NCI-H2196 (cell line): ENCODE measurements around the gene GLUD1.
"Not testable (repeated sequence)": the region's sequence is repeated elsewhere in the genome, so short reads cannot be mapped to it uniquely, and the experiment has no call there.

Experiments
- DNase-seq: peaks from one replicate; lab custom pipeline; 2025; ENCODE audit not compliant: unreplicated experiment; lab: John Stamatoyannopoulos, UW

Gene GLUD1

GRCh38 chr10:87094373-87095235, at the start of gene GLUD1, which contains the start of gene SHLD2:
GLUD1 (minus strand) TSS chr10:87094843; CDS start chr10:87094769, 74 bp downstream.
SHLD2 (plus strand) TSS chr10:87095206; CDS start chr10:87151355, 56,149 bp downstream.
- peak; percentile 73 for DNase-seq

GRCh38 chr10:87143109-87143418, 48.4 kb upstream of the GLUD1 start:
- DNase-seq: not testable (repeated sequence)

- DNase-seq: not testable (repeated sequence)
These were observed 47.8 kb upstream of the GLUD1 start for GRCh38 chr10:87142230-87143108.

DNA sequence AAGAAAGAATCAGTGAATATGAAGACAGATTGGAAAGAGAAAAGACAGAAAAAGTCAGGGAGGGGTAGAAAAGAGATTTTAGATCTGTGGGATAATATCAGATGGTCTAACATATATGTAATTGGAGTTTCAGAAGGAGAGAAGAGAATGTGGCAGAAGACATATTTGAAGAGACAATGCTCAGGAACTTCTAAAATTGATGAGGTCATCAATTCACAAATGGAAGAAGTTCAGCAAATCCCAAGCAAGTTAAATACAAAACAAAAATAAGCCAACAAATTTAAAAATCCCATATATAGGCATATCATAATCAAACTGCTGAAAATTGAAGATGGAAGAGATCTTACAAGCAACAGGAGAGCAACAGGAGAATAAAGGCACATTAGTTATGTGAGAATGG, 42.8 kb upstream of the GLUD1 start:
- DNase-seq: not testable (repeated sequence)

- not testable (repeated sequence) for DNase-seq
These were observed 39.8 kb upstream of the GLUD1 start for GRCh38 chr10:87134440-87134839.

DNA sequence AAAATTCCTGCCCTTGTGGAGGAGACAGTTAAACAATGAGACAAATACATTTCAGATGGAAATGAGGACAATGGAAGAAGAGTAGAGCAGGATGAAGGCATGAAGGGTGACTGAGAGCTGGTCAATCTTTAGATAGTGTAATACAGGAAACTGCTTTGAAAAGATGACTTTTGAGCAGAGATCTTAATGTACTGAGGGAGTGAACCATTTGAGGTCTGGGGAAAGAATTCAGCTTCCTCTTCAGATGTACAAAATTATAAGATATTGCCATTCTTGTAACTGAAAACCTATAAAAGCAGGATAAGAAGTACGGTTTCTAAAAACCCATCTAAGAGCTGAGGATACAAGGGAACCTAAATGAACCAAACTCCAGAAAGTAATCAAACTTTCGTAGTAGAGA, 39.3 kb upstream of the GLUD1 start:
- not testable (repeated sequence) for DNase-seq

GRCh38 chr10:87132176-87132575, 37.5 kb upstream of the GLUD1 start:
- not testable (repeated sequence) for DNase-seq

DNA sequence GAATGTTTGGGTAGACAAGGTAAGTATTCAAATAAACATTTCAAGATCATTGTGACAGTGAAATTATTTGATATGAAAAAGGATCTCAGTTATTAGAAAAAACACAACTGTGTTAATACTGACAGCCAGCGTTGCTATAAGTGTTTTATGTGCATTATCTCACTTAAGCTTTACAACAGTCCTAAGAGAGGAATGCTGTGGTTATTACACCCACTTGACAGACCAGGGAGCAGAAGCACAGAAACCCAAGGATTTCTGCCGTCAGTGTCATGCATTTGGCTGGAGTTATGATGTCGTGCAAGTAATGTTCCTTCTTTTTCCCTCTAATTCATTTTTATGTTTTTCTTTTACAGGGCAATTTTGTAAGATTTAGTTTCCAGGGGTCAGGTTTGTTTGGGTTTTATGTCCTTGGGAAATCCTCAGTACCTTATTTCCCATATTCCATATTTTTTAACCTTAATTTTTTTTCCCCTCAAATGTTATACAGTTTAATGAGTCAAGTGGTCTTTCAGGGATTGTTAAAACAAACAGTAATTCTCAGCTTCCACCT, 33.0 kb upstream of the GLUD1 start:
- not testable (repeated sequence) for DNase-seq

GRCh38 chr10:87127048-87127447, 32.4 kb upstream of the GLUD1 start:
- not testable (repeated sequence) for DNase-seq

GRCh38 chr10:87123351-87123750, 28.7 kb upstream of the GLUD1 start:
- DNase-seq: not testable (repeated sequence)

GRCh38 chr10:87119029-87119428, 24.4 kb upstream of the GLUD1 start:
- DNase-seq: not testable (repeated sequence)

GRCh38 chr10:87118122-87118521, 23.5 kb upstream of the GLUD1 start:
- not testable (repeated sequence) for DNase-seq

GRCh38 chr10:87105446-87106124, 10.9 kb upstream of the GLUD1 start:
- DNase-seq: no peak

DNA sequence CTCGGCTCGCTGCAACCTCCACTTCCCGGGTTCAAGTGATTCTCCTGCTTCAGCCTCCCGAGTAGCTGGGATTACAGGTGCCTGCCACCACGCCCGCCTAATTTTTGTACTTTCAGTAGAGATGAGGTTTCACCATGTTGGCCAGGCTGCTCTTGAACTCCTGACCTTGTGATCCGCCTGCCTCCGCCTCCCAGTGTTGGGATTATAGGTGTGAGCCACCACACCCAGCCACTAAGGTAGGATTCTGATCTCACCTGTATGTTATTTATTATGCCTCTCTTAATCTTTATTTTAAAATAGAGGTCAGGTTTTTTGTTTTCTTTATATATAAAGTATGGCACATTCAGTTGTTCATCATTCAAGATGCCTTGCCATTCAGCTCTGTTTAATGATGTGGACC, 10.1 kb upstream of the GLUD1 start:
- not testable (repeated sequence) for DNase-seq

GRCh38 chr10:87101996-87102395, 7.4 kb upstream of the GLUD1 start:
- DNase-seq: no peak

GRCh38 chr10:87095236-87095945, 748 bp upstream of the GLUD1 start:
- DNase-seq: peak; percentile 31

DNA sequence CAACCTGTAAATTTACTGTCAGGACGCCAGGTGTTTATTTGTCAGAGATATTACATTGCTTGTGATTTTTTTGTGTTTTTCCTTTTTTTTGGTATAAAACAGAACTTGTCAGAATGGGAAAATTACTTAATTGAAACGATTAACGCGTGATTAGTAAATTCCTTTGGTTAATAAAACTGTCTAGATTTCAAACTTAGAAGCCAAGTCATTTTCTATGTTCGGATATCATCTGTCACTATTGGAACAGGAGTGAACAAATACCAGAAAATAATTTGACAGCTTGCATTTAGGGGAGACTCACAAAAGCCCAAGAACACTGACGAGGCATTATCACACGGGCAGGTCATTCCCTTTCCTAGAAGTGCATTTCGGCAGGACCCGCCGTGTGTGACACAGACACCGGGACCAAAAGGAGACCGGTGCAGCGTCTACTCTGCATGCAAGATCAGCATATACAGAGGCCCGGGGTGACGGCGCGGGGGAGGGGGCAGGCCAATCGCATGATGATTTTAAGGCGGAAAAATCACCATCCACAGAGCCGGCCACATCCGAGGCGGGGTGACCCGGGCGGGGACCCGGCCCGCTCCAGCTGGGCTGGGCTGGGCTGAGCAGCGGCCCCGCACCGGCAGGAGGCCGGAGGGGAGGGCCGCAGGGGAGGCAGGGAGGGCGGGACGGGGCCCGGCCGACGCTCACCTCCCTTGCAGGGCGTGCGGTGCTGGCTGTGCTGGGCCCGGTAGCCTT, 841 bp downstream of the GLUD1 start:
- DNase-seq: no peak

DNA sequence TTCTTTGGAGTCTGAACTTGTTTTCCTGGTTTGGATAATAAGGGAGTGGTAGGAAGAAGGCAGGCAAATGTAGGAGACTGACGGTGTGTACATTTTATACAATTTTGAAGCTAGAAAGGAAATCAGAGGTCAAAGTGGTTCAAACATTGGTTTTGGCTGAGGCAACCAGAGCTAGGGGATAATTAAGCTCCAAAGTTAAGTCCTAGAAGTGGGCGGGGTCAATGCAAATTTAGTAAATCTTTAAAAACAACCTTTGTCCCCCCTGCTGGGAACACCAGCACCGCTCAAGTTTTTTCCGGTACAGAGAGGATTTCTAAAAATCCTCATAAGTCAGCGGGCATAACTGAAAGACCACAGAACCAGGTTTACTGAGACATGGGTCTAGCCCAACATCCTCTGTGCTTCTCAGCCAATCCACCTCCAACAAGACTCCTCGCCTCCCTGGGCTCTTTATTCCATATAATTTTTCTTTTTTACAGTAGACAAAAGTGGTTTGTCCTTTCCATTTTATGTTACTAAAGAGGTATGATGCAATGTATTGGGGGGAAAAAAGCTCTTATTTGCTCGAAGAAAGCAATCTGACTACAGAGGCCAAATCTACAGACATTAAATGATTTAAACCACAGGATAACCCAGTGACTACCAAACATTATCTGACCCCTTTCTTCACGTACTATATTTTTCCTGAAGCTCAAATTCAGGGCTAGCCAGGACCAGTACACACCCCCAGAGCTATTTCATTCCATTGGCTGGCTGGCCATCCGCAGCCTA, 1.6 kb downstream of the GLUD1 start:
- DNase-seq: no peak

- DNase-seq: no peak
These were observed 2.2 kb downstream of the GLUD1 start for GRCh38 chr10:87092376-87092860.
